ENCODE data around the gene EEF1A2.

The EEF1A2 gene

DNA sequence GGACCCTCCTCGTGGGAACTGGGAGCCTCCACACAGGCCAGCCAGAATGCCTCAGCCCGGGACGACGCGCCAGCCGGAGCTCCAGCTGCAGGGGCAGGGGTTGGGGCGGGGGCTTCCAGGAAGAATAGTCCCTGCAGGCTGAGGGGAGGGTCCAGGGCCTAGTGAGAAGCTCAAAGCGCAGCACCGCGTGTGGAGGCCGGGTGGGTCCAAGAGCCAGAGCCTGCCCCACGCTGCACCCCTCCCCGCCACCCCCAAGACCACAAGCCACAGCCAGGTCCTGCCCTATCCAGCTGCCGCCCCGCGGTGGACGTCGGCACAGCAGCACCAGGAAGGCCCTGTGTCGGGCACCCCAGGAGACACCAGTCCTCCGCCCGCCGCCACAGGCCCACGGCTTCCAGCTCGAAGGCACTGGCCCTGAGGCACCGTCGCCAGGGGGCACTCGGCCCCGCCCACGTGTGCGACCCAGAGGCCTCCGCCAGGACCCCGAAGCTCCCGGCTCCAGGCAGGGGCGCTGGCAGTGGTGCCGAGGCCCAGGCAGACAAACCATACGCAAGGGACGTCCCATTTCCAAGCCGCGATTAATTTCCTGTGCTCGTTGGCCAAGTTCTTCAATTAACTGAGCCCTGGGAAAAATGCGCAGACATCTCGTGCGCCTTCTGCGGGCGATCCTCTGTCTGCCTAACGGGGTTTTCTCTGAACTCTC, 45.9 kb downstream of the EEF1A2 start:
- no peak for DNase-seq (ENCODE audit: low read depth in 2 of 2)

- DNase-seq (ENCODE audit: low read depth in 2 of 2) = no peak
These were observed 46.5 kb downstream of the EEF1A2 start for GRCh38 chr20:63452341-63452740.

DNA sequence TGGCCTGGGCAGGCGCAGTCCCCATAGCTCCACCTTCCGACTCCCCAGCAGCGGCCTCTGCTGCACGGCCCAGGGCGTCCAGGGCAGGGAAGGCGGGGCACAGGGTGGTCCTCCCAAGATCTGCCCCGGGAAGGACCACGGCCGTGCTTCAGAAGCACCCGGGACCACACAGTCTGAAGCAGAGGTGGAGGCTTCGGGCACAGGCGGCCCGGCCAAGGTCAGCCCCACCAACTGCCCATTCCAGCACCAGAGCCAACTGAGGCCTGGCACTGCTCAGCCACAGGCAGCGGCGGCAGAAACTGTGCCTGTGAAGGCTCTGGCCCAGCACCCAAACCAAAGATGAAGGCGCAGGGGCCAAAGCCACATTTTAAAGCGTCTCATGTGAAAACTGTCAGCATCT, 47.1 kb downstream of the EEF1A2 start:
- no peak for DNase-seq (ENCODE audit: low read depth in 2 of 2)

- no peak for DNase-seq (ENCODE audit: low read depth in 2 of 2)
These were observed 48.8 kb downstream of the EEF1A2 start for GRCh38 chr20:63449796-63450730.

DNA sequence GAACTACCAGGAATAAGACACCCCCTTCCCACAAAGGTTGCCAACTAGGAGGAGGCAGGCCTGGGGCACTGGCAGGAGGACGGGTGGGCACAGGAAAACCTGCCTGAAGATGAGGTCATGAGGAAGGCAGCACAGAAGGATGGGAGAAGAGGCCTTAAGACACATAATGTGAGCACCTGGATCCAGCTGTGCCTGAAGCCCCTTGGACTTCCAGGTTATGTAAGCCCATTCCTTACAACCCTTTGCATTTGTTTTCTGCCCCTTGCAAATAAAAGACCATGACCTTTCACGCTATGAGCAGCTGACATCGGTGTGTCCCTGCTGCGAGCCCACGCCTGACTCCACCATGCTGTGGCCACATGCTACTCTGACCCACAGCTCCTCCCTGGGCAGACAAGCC, 49.9 kb downstream of the EEF1A2 start:
- no peak for DNase-seq (ENCODE audit: low read depth in 2 of 2)

DNA sequence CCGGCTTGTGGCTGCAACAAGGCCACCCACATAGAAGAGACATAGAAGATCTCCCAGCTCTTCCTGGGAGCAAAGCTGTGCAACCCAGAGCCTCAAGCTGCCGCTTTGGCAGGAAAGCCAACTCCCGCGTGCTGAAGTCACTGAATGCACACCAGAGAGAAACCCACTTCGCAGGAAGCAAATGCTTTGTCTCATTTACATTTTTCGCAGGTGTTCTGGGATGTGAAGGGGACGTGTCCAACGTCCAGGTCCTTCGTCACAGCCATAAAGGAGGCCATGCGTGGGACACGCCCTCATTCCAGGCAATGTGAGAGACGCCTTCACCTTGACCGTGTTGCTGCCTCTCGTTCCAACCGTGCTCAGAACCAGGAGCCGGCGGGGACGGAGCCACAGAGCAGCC, 50.9 kb downstream of the EEF1A2 start:
- DNase-seq (ENCODE audit: low read depth in 2 of 2) = no peak

- DNase-seq (ENCODE audit: low read depth in 2 of 2) = no peak
These were observed 51.6 kb downstream of the EEF1A2 start for GRCh38 chr20:63447320-63447719.

DNA sequence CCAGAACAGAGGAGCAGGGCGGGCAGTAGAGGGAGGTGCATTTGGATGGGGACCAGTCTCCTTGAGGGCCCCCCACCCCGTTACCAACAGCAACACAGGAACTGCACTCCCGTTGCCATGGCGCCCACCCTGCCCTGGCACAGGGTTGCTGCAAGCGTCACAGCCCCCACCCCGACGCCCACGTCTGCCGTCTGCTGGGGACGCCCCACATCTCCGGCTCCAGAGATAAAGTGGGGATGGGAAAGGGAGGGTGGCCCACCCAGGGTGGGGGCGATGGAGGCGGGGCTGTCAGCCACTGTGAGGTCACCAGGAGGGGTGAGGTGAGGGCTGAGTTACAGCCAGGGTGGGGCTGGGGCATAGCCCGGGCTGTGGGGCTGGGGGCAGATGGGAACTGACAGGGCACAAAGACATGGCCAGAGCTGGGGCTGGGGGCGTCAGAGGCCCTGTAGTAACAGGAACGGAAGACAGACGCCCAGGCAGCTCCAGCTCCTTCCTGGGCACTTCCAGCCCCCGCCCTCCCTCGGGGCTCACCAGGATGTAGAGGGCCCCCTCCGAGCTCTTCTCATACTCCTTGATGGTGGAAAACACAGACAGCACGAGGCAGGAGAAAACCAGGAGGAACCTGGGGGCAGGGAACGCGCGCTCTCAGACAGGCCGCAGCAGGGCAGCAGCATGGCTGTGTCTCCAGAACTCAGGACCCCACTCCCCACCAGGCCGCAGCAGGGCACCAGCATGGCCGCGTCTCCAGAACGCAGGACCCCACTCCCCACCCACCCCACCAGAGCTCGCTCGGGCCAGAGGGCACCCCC, 52.5 kb downstream of the EEF1A2 start:
- DNase-seq (ENCODE audit: low read depth in 2 of 2) = no peak

DNA sequence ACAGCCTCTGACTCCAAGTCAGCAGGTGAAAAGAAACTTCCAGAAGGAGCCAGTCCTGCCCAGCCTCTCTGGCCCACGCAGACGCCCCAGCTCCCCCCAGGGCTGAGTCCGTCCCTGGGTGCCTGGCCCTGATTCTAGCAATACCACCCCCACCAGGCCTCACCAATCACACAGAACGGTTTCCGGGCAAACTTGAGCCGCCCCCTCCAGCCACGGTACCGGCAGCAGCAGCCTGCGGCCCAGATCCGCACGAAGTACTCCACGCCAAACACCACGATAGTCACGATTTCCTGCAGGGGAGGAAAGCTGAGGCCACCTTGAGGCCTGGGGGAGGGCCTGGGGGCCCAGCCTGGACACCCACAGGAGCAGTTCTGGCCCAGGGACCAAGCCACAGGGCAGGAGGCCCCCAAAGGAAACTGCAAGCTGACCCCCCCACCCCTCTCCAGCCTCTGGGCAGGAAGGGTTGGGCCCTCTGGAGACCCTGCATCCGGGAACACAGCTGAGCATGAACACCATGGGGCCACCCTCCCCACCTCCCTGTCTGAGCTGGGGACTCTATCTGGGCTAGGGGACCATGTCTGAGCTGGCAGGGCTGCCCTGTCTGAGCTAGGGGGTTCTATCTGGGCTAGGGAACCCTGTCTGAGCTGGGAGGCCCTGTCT, 53.7 kb downstream of the EEF1A2 start:
- DNase-seq (ENCODE audit: low read depth in 2 of 2) = no peak

DNA sequence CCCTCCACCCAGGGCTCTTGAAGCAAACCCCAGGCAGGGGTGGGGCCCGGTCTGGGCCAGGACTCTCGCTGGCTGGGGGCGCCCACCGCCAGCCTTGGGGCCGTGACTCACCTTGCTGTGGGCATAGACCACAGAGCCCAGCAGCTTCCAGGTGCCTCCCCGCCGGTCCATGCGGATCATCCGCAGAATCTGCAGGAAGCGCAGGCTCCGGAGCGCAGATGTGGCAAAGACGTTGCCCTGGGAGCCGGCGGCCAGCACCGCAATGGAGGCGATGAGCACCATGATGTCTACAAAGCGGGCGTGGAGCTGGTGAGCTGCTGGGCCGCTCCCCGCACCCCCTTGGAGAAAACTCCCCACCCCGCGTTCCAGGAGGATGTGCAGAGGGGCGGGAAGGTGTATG, 54.3 kb downstream of the EEF1A2 start:
- no peak for DNase-seq (ENCODE audit: low read depth in 2 of 2)

- DNase-seq (ENCODE audit: low read depth in 2 of 2) = no peak
These were observed 55.1 kb downstream of the EEF1A2 start for GRCh38 chr20:63443606-63444395.

DNA sequence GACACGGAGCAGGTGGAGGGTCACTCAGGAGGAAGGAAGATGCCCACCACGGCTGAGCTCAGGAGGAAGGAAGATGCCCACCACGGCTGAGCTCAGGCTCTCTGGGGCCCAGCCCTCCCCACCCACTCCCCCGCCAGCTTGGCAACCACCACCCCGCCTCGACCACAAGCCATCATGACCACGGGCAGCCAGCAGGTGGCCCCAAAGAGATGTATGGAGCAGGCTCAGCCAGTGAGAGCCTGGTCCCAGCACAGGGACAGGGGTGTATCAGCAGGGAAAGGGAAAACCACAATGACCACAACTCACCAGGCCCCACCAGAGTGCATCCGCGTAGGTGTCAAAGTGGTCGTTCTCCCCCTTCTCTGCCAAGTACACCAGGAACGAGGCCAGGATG, 56.8 kb downstream of the EEF1A2 start:
- peak; percentile 36 to 50 for DNase-seq (ENCODE audit: low read depth in 2 of 2)

GRCh38 chr20:63441136-63442099, 57.5 kb downstream of the EEF1A2 start:
- DNase-seq (ENCODE audit: low read depth in 2 of 2) = peak in 1 of 2 donors; percentile 14

- no peak for DNase-seq (ENCODE audit: low read depth in 2 of 2)
These were observed 58.4 kb downstream of the EEF1A2 start for GRCh38 chr20:63440366-63440955.

DNA sequence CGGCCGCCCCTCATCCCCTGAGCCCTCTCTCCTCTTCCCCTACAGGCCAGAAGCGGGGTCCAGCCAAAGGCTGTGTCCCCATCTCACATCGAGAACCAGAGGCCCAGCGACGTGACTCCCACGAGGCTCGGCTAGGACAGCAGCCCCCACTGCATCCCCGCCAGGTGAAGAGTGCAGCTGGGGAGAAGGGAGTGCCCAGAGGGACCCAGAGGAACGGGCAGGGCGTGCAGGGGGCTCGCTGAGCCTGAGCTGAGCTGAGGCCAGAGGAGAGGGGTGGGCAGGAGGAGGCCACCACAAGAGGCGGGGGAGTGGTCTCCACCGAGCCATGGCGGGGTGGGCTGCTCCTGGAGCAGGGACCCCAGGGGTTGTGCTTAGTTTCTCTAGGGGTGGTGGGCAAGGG, 59.0 kb downstream of the EEF1A2 start:
- no peak for DNase-seq (ENCODE audit: low read depth in 2 of 2)

GRCh38 chr20:63438121-63438520, 60.8 kb downstream of the EEF1A2 start:
- no peak for DNase-seq (ENCODE audit: low read depth in 2 of 2)
